GM12872 (cell line): Measurements from ENCODE around the gene NUDT1.

ENCODE experiments used
- TF ChIP-seq, protein P1 (sequence below): IDR thresholded peaks from 3 replicates; pipeline ENCODE4 v1.5.1; 2011; ENCODE audit warnings: low read depth, mild to moderate bottlenecking, low read length, moderate library complexity; ENCODE audit not compliant: insufficient read depth

Gene NUDT1

DNA sequence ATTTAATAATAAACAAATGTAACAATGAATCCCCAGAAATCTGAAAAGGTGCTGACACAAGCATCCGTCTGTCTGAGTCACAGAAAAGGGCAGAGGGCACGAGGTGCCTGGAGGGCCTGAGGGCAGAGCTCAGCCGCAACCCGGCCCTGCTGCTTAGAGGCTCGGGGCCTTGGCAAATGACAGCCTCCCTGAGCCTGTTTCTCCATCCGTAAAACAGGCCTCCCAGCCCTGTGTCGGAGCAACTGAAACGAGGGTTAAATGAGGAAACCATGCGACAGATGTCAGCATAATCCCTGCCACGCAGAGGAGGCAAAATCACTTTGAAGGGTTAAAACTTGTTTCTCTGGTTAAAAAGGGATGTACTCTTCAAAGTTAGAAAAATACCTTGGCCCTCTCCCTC lies 24.9 kb downstream of the NUDT1 start:
- TF ChIP-seq, protein P1, sequence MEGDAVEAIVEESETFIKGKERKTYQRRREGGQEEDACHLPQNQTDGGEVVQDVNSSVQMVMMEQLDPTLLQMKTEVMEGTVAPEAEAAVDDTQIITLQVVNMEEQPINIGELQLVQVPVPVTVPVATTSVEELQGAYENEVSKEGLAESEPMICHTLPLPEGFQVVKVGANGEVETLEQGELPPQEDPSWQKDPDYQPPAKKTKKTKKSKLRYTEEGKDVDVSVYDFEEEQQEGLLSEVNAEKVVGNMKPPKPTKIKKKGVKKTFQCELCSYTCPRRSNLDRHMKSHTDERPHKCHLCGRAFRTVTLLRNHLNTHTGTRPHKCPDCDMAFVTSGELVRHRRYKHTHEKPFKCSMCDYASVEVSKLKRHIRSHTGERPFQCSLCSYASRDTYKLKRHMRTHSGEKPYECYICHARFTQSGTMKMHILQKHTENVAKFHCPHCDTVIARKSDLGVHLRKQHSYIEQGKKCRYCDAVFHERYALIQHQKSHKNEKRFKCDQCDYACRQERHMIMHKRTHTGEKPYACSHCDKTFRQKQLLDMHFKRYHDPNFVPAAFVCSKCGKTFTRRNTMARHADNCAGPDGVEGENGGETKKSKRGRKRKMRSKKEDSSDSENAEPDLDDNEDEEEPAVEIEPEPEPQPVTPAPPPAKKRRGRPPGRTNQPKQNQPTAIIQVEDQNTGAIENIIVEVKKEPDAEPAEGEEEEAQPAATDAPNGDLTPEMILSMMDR: no peak

DNA sequence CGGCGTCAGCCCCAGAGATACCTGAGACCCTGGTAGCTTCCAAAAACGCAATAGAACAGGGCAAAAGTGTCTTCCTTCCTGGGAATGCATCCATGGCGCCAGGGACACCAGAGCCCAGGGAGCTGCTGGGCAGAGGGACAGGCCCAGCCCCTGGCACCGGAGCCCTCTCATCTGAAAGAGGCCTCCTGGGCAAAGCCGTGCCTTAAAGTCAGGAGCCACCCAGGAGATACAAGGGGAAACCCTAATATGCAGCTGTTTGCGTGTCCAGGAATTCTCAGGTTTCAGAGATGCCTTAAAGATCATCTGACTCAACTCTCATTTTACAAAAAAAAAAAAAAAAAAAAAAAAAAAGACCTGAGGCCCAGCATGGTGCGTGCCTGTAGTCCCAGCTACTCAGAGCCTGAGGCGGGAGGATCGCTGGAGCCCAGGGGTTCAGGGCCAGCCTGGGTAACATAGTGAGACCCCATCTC lies 28.0 kb downstream of the NUDT1 start:
- TF ChIP-seq, protein P1: no peak

DNA sequence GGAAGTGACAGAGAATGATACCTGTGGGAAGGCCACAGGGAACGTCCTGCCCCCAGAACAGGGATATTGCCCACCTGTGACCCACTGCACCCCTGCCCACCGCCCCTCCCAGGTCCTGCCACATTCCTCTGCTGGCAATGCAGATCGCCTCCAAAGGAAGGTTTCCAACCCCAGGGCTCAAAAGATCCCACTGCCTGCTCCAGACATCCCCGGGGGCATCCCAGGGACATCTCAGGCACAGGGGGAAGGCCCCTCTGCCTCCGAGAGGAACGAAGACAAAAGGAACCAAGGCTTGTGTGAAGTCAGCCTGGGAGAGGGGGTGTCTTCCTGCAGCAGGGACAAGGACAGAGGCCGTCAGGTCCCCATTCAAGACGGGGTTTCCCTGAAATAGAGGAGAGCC lies 28.5 kb downstream of the NUDT1 start:
- TF ChIP-seq, protein P1: no peak

- TF ChIP-seq, protein P1: no peak
These were observed 29.4 kb downstream of the NUDT1 start for GRCh38 chr7:2271273-2272026.

GRCh38 chr7:2272031-2272430 lies 30.0 kb downstream of the NUDT1 start:
- TF ChIP-seq, protein P1: no peak

DNA sequence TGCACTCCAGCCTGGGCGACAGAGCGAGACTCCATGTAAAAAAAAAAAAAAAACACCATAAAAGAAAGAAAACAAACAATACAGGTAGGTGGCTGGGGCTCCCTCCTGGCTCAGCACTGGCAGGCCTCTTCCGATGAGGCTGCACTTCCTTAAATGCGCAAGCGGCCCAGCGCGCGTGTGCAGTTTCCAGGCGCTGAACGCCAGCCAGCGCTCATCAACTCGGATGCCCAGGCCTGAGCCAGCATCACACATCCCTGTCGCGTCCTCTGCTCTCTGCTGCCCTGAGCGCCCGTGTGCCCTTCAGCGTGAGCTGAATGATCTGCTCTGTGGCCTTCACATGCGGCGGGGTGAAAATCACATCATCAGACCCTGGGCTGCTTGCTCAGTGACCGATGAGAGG lies 31.8 kb downstream of the NUDT1 start:
- TF ChIP-seq, protein P1: no peak

- TF ChIP-seq, protein P1: no peak
These were observed 32.6 kb downstream of the NUDT1 start for GRCh38 chr7:2274666-2275065.
